HG03457 (cell line): Measurements from ENCODE around the gene RNASE8.
"Not testable (repeated sequence)": the region's sequence is repeated elsewhere in the genome, so short reads cannot be mapped to it uniquely, and the experiment has no call there.

Experiments used
- ATAC-seq: cut with Tn5 transposase; IDR thresholded peaks from one replicate; pipeline ENCODE4 v1.9.1; 2021; ENCODE audit warnings: moderate number of reproducible peaks; ENCODE audit not compliant: unreplicated experiment

RNASE8 gene, protein sequence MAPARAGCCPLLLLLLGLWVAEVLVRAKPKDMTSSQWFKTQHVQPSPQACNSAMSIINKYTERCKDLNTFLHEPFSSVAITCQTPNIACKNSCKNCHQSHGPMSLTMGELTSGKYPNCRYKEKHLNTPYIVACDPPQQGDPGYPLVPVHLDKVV

GRCh38 chr14:21057803-21058675 is at the start of gene RNASE8:
Gene RNASE8 (plus strand): TSS chr14:21057822. CDS start chr14:21057893, 71 bp downstream.
- no peak for ATAC-seq

DNA sequence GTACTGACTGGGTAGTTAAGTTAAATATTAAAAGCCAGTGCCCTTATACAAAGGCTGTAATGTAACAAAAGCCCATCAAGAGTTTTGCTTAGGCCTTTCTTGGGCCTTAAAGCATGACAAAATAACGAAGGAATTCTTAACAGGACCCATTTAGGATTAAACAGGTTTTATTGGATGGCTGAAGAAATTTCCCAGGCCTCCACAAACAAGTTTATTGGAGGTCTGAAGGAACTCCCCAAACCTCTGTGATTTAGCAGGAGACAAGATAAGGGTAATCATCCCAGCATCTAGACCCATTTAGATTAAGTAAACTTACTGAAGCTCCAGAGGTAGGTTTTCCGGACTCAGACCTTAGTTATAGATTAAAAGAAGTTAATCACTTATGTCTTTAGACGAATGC is 47.9 kb upstream of the RNASE8 start:
- ATAC-seq, result not testable (repeated sequence)

DNA sequence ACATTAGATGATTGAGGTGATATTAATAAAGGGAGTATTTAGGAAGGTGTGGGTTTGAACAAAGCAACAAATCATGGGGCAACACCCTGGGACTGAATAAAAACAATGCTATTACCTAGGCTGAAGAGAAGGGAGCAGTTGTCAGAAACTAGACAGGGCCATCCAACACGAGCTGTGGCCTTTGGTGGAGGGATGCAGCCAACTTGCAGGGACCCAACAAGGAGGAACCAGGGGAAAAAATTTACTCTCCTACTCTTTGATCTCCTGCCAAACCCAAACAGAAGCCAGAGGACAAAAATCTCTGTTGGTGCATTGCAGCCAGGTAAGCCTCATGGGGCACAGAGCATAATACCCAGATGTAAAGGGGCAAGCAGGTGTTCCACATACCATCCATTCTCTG is 46.5 kb upstream of the RNASE8 start:
- no peak for ATAC-seq

DNA sequence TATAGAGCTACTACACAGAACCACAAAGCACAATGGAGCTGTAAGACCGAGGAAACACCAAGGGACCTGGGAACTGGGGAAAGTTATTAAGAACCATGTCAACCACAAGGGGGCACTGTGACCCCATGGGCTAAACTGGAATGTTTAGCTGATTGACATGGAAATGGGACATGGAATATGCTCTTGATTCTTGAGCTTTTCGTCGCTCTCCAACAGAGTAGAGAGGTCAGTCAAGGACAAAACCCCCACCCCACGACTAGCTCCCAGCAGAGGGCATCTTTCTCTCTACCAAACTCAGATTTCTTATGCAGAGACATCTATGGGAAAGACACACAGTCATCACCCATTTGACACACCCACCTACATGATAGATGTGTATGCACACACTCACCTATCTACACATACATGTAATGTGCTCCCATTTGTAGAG is 42.8 kb upstream of the RNASE8 start:
- ATAC-seq, result no peak

DNA sequence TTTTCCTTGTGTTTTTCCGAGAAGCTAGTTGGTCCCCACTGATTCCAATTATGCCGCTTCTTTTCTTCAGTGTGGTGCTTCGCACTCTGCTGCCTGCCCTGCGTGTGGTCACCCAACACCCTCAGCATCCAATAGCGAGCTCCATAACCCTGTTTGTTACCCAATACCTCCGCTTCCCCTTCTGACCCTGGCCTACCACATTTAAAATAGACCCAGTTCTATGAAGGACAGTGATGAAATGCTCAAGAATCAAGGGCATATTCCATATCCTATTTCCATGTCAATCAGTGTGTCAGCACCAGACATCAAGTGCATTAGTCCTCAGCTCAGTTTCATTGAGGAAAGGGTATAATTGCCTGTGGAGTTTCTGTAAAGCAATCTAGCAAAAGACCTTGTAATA is 42.3 kb upstream of the RNASE8 start:
- no peak for ATAC-seq

DNA sequence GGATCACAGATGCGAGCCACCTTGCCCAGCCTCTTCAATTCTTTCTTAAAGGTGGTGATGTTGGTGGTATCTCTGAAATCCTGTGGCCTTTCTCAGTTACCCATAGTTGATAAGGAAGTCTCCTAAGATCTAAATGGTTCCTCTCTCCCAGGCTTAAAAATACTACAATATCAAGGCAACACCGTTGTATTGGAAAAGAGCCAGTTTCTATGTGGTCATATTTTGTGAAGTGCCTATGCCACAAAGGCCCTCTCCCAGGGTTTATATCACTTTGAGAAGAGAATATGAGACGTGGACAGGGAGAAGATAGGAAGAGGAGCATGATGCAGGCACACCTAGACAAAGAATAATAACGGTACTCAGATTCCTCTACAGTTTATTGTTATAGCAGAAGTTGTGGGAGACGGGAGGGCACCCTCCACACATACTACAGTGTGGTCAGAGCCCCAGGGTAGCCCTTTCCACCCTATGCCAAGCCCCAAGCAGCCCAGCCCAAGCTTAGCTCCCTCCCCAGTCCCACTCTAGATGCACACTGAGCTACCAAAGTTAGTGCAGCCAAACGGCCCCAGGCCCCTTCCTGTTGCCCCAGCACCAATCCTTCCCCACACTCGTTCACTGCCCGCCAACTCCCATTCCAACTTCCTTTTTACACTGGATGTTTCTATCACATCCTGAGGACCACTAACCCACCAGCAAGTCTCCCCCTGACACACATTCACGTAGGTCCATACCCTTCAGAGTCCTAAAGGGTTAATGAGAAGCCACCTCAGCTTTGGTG is 41.0 kb upstream of the RNASE8 start:
- ATAC-seq, result no peak

GRCh38 chr14:21017528-21018245 is 39.9 kb upstream of the RNASE8 start:
- no peak for ATAC-seq

- no peak for ATAC-seq
Measured at GRCh38 chr14:21018286-21018685, 39.3 kb upstream of the RNASE8 start.

GRCh38 chr14:21018781-21019180 is 38.8 kb upstream of the RNASE8 start:
- ATAC-seq, result no peak

GRCh38 chr14:21019366-21019765 is 38.3 kb upstream of the RNASE8 start:
- ATAC-seq, result no peak

- no peak for ATAC-seq
Measured at GRCh38 chr14:21020977-21021545, 36.6 kb upstream of the RNASE8 start.

DNA sequence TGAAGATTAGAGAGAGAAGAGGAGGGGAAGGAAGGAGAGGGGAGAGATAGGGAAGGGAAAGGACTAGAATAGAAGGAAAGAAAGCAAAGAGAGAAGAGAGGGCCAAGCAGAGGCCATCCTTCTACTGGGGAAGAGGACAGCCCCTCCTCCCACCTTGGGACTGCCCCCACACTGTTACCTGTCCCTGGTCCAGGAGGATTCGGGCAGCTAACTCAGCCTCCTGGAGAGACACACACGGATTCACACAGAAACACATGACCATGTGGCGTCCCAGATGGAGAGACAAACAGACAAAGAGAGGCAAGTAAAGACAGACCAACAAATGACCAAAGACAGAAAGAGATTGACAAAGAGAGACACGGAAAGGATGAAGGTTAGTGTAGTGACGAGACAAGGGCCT is 34.9 kb upstream of the RNASE8 start:
- ATAC-seq, result no peak

DNA sequence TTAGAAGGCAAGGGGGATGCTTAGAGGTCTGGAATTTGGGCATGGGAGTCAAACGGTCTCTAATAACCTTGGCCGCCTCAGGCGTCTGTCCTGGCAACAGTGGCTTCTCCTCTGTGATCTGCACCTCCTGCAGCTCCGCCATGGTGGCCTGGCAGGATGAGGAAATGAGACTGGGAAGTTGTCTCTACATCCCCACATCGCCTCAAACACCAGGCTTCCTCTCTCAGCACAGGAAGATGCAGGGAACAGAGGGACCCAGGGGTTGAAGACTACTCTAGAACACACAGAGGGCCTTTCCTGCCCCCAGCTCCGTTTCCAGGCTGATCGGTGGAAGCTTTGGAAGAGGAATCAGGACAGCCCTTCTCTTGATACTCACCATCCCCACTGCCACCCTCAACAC is 34.4 kb upstream of the RNASE8 start:
- no peak for ATAC-seq

DNA sequence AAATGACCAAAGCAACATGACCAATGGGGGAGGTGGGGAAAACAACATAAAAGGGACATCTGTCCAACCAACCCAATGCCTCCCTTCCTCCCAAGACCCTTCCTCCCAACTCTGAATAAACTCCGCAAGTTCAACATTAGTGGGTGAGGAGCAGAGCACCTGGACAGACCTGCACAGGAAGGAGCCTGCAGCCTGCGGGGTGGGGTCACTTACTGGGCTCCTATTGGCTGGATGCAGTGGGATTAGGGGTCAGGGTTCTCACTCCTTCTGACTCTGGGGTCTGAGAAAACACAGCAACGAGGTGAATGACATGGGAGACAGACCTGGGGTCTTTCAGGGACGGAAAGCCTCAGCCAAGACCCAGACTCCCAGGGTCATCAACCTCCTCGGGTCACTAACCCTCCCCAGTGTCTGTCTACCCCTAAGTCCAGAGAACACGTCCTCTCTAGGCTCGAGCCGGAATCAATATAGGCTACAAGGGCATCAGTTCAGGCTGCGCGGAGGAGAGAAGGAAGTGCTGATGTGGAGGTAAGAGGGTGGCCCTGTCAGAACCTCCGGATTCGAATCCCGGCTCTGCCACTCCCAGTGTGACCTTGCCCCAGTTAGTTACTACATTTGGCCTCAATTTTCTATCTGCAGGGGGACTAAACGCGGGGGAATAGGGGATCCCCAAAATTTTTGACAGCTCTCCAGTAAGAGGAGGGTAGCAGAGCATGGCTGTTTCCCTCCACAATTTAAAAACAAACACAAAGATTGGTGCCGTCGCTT is 33.6 kb upstream of the RNASE8 start:
- ATAC-seq, result no peak

- no peak for ATAC-seq
Measured at GRCh38 chr14:21024585-21025370, 32.8 kb upstream of the RNASE8 start, which contains the start of gene NDRG2. Gene NDRG2 (minus strand): TSS chr14:21025061. CDS start chr14:21023315, 1,746 bp downstream.

DNA sequence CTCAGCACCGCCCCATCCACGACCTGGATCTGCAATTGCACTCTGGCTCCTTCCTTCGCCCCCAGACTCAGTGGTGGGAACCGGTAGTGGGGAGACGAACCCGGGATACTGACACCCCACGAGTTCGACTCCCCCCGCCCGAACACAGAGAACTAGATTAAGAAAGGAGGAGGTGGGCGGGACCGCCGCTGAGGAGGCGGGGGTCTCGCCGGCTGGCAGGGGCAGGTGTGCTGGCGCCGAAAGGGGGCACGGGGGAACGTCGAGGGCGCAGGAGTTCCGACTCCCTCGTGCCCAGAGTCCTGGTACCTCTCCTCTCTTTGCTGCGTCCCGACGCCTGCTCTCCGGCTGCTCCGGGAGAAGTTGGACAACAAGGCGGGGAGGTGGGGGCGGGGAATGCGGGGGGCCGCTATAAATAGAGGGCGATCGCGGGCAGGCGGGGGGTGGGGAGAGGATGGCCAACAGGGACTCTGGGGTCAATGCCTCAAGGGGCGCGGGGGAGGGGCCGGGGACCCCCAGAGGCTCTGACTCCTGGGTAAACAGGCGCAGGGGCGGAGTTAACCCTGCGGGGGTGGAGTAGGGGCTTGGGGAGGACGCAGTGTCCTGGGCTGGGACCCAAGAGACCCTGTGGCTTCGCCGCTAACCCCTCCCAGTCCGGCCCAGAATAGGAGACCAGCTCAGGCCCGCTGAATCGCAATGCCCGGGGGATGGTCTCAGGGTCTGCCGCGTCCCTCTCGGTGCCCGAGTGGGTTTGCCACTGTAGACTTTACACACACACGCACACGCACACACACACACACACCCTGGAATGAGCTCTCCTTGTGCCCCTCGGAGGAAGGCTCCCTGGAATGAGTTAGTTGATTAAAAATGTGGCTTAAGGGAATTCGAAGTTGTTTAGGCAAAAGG is 32.0 kb upstream of the RNASE8 start:
- ATAC-seq, result no peak

GRCh38 chr14:21026274-21026987 is 31.2 kb upstream of the RNASE8 start:
- no peak for ATAC-seq

DNA sequence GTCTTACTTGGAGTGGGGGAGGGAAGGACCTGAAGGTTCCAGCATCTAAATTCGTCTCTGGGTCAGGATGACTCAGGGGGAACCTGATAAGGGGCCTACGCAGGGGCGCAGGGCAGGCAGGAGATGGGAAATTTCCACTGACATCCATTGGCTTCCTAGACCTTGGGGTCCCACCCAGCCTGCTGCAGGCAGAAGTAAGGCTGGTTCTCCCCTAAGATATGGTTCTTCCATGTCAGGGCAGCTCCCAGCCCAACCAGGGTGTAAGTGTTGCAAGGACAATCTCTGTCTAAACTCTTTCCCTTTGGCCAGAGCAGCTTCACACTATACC is 30.7 kb upstream of the RNASE8 start:
- no peak for ATAC-seq
